Central memory CD8-positive, alpha-beta T cell (primary cell): ENCODE results near the gene LRFN2.

Experiments used
- ATAC-seq: fragments of 150-1000 bp; cut with Tn5 transposase; replicated peaks from 2 replicates; pipeline ENCODE4 v1.10.0; 2022; ENCODE audit warnings: mild to moderate bottlenecking, moderate FRiP score, moderate number of reproducible peaks; ENCODE audit not compliant: poor library complexity, severe bottlenecking; ENCODE audit errors: extremely low read depth
- DNase-seq, 2 donors: peaks; one replicate each; pipeline ENCODE4 v3.0.0; 2021; ENCODE audit warnings: low spot score in 2 of 2
- H3K27ac Mint-ChIP-seq: one replicate; pipeline ENCODE4 v1.8.0; 2022; ENCODE audit warnings: low read depth, mild to moderate bottlenecking, moderate library complexity, mixed read lengths
- H3K27me3 Mint-ChIP-seq: one replicate; pipeline ENCODE4 v1.8.0; 2022; ENCODE audit warnings: mixed read lengths
- H3K36me3 Mint-ChIP-seq: one replicate; pipeline ENCODE4 v1.8.0; 2022; ENCODE audit warnings: mild to moderate bottlenecking, moderate library complexity, mixed read lengths; ENCODE audit not compliant: insufficient read depth
- H3K4me1 Mint-ChIP-seq: one replicate; pipeline ENCODE4 v1.8.0; 2022; ENCODE audit warnings: mixed read lengths
- H3K4me3 Mint-ChIP-seq: one replicate; pipeline ENCODE4 v1.8.0; 2022; ENCODE audit warnings: mild to moderate bottlenecking, moderate library complexity, mixed read lengths
- H3K9me3 Mint-ChIP-seq: one replicate; pipeline ENCODE4 v1.8.0; 2022; ENCODE audit warnings: mixed read lengths

Gene LRFN2

GRCh38 chr6:40587240-40588069 lies at the start of gene LRFN2:
Gene LRFN2 (minus strand): TSS chr6:40587364.
- Mint-ChIP-seq H3K27me3 (peaks cover 49% of the 10 kb centered on the region), H3K27ac (peak within 1 kb of the TSS; percentile 58), H3K36me3 (peaks cover 7% of the 10 kb centered on the region), H3K4me3 (peak within 1 kb of the TSS; percentile 84), H3K4me1 (peaks cover 16% of the 10 kb centered on the region), H3K9me3 (no peaks in the 10 kb centered on the region)
- DNase-seq, result peak; percentile 51 to 57
- ATAC-seq, result peak; percentile 80

- ATAC-seq (no peak), DNase-seq (no peak)
- H3K36me3 Mint-ChIP-seq, result peaks cover 2% of the 10 kb centered on the region
- no peaks in the 10 kb centered on the region for H3K4me1 Mint-ChIP-seq
- H3K9me3 Mint-ChIP-seq, result no peaks in the 10 kb centered on the region
- peaks cover 15% of the 10 kb centered on the region for H3K27me3 Mint-ChIP-seq
- H3K27ac Mint-ChIP-seq, result no peak overlapping the region
- H3K4me3 Mint-ChIP-seq, result no peak overlapping the region
Measured at GRCh38 chr6:40634429-40634828, 47.3 kb upstream of the LRFN2 start.

- H3K27ac Mint-ChIP-seq, result no peak overlapping the region
- ATAC-seq (no peak), DNase-seq (no peak)
- no peaks in the 10 kb centered on the region for H3K4me1 Mint-ChIP-seq
- H3K36me3 Mint-ChIP-seq, result peaks cover 4% of the 10 kb centered on the region
- peaks cover 18% of the 10 kb centered on the region for H3K27me3 Mint-ChIP-seq
- H3K4me3 Mint-ChIP-seq, result no peak overlapping the region
- H3K9me3 Mint-ChIP-seq, result peaks cover under 1% of the 10 kb centered on the region
Measured at GRCh38 chr6:40631744-40632143, 44.6 kb upstream of the LRFN2 start.

- H3K27ac Mint-ChIP-seq, result no peak overlapping the region
- peaks cover 18% of the 10 kb centered on the region for H3K27me3 Mint-ChIP-seq
- H3K9me3 Mint-ChIP-seq, result peaks cover 5% of the 10 kb centered on the region
- peaks cover 4% of the 10 kb centered on the region for H3K36me3 Mint-ChIP-seq
- DNase-seq (no peak), ATAC-seq (no peak)
- H3K4me1 Mint-ChIP-seq, result no peaks in the 10 kb centered on the region
- H3K4me3 Mint-ChIP-seq, result no peak overlapping the region
Measured at GRCh38 chr6:40630488-40630887, 43.3 kb upstream of the LRFN2 start.

GRCh38 chr6:40630051-40630450 lies 42.9 kb upstream of the LRFN2 start:
- H3K27ac Mint-ChIP-seq, result no peak overlapping the region
- no peak overlapping the region for H3K4me3 Mint-ChIP-seq
- peaks cover 4% of the 10 kb centered on the region for H3K36me3 Mint-ChIP-seq
- DNase-seq (no peak), ATAC-seq (no peak)
- no peaks in the 10 kb centered on the region for H3K4me1 Mint-ChIP-seq
- peaks cover 5% of the 10 kb centered on the region for H3K9me3 Mint-ChIP-seq
- peaks cover 18% of the 10 kb centered on the region for H3K27me3 Mint-ChIP-seq

GRCh38 chr6:40629463-40629862 lies 42.3 kb upstream of the LRFN2 start:
- Mint-ChIP-seq H3K4me3 (no peak overlapping the region), H3K36me3 (peaks cover 4% of the 10 kb centered on the region), H3K27me3 (peaks cover 18% of the 10 kb centered on the region), H3K4me1 (no peaks in the 10 kb centered on the region), H3K9me3 (peaks cover 5% of the 10 kb centered on the region), H3K27ac (no peak overlapping the region)
- DNase-seq (no peak), ATAC-seq (no peak)

GRCh38 chr6:40627316-40627715 lies 40.2 kb upstream of the LRFN2 start:
- ATAC-seq, result no peak
- Mint-ChIP-seq H3K9me3 (peaks cover 5% of the 10 kb centered on the region), H3K36me3 (peaks cover 4% of the 10 kb centered on the region), H3K4me3 (no peak overlapping the region), H3K27me3 (peaks cover 18% of the 10 kb centered on the region), H3K27ac (no peak overlapping the region), H3K4me1 (no peaks in the 10 kb centered on the region)
- no peak for DNase-seq

- Mint-ChIP-seq H3K27me3 (peaks cover 18% of the 10 kb centered on the region), H3K4me1 (no peaks in the 10 kb centered on the region), H3K9me3 (peaks cover 5% of the 10 kb centered on the region), H3K36me3 (peaks cover 4% of the 10 kb centered on the region), H3K4me3 (no peak overlapping the region), H3K27ac (no peak overlapping the region)
- ATAC-seq, result no peak
- no peak for DNase-seq
Measured at GRCh38 chr6:40626886-40627285, 39.7 kb upstream of the LRFN2 start.

- ATAC-seq, result no peak
- Mint-ChIP-seq H3K36me3 (peaks cover 3% of the 10 kb centered on the region), H3K9me3 (peaks cover 5% of the 10 kb centered on the region), H3K4me1 (no peaks in the 10 kb centered on the region), H3K27me3 (peaks cover 22% of the 10 kb centered on the region), H3K4me3 (no peak overlapping the region), H3K27ac (no peak overlapping the region)
- DNase-seq, result no peak
Measured at GRCh38 chr6:40623932-40624331, 36.8 kb upstream of the LRFN2 start.

- H3K27ac Mint-ChIP-seq, result no peak overlapping the region
- H3K36me3 Mint-ChIP-seq, result peaks cover 3% of the 10 kb centered on the region
- H3K9me3 Mint-ChIP-seq, result peaks cover 5% of the 10 kb centered on the region
- no peaks in the 10 kb centered on the region for H3K4me1 Mint-ChIP-seq
- DNase-seq (no peak), ATAC-seq (no peak)
- H3K27me3 Mint-ChIP-seq, result peaks cover 30% of the 10 kb centered on the region
- no peak overlapping the region for H3K4me3 Mint-ChIP-seq
Measured at GRCh38 chr6:40623178-40623577, 36.0 kb upstream of the LRFN2 start.

- Mint-ChIP-seq H3K4me1 (no peaks in the 10 kb centered on the region), H3K27ac (no peak overlapping the region), H3K4me3 (no peak overlapping the region), H3K27me3 (peaks cover 50% of the 10 kb centered on the region), H3K9me3 (no peaks in the 10 kb centered on the region), H3K36me3 (no peaks in the 10 kb centered on the region)
- DNase-seq, result no peak
- no peak for ATAC-seq
Measured at GRCh38 chr6:40620574-40621240, 33.5 kb upstream of the LRFN2 start.

GRCh38 chr6:40614671-40615070 lies 27.5 kb upstream of the LRFN2 start:
- Mint-ChIP-seq H3K4me3 (no peak overlapping the region), H3K36me3 (no peaks in the 10 kb centered on the region), H3K27me3 (peaks cover 89% of the 10 kb centered on the region), H3K4me1 (no peaks in the 10 kb centered on the region), H3K27ac (no peak overlapping the region), H3K9me3 (no peaks in the 10 kb centered on the region)
- DNase-seq (no peak), ATAC-seq (no peak)

GRCh38 chr6:40611912-40612311 lies 24.7 kb upstream of the LRFN2 start:
- ATAC-seq (no peak), DNase-seq (no peak)
- no peak overlapping the region for H3K4me3 Mint-ChIP-seq
- no peak overlapping the region for H3K27ac Mint-ChIP-seq
- H3K27me3 Mint-ChIP-seq, result peaks cover 77% of the 10 kb centered on the region
- H3K9me3 Mint-ChIP-seq, result no peaks in the 10 kb centered on the region
- H3K4me1 Mint-ChIP-seq, result no peaks in the 10 kb centered on the region
- H3K36me3 Mint-ChIP-seq, result no peaks in the 10 kb centered on the region
